CD4-positive, alpha-beta T cell treated with Interleukin-15 for 1 hour (primary cell): ENCODE results near the gene CNTNAP2.

Experiments
- DNase-seq: peaks from one replicate; pipeline ENCODE4 v3.0.0-alpha.2; 2020

CNTNAP2 gene

DNA sequence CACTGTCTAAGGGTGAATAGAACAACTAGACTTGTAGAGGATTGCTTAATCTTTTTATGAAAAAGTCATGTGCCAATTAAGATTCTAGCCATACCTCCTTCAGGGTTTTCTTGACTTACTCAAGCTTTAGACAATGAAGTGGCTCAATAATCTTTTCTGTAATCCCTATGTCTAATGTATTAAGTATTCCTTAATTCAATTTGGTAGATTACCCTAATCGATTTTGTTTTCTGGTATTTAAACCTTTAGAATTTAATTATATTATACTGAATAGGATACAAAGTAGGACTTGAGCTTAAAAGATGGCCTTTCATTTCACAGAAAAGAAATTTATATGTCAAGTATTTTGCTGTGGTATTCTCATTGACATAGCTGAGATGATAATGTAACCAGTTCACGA lies 1876.1 kb downstream of the CNTNAP2 start:
- DNase-seq, result no peak

DNA sequence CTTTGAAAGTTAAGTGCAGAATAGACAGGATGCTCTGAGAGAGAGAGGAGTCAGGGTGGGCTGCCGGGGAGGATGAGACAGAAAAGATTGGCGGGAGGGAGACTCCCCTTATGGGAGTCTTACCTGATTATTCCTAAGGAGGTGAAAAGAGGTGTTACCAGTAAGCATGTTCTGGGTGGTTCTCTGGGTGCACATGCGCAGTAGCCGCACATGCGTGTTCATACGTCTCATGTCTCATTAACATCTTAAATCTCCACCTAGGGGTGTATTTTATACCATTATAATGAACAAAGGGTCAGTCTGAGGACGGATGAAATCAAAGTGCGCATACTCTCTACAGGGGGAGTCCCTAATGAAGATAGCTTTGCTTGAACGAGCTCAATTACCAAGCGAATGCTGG lies 1881.0 kb downstream of the CNTNAP2 start:
- no peak for DNase-seq

DNA sequence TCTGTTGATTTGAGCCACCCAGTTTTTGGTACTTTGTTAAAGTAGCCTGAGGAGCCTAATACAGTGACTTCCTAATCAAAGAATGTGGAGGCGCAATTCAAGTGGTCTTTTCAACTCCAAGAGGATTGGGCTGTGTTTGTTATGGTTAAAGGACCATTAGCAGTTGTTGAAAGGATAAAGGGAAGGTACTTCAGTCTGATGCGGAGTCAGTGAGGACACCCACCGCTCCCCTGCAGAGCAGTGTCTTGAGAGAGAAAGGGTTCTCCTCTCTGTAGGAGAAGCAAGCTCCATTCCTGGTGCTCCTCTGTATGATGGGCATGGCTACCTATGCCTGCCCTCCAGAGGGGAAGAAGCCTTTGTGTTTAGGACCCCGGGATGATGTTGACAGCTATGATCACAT lies 1883.4 kb downstream of the CNTNAP2 start:
- no peak for DNase-seq

DNA sequence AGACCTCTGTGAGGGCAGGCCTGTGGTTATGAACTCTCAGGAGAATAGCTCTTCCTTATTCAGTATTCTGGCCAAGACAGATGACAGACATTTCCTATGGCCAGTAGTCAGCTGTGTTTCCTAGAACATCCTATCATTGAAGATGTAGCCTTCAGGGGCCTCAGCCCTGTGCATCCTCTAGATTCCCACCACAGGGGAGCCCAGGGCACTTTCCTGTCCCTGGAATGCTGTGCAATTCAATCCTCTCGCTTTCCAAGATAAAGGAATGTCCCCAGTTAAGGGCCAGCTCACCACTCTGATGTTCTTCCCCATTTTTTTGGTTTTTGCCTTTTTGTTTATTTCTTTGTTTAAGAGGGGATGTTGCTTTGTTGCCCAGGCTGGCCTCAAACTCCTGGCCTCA lies 1895.2 kb downstream of the CNTNAP2 start:
- no peak for DNase-seq

DNA sequence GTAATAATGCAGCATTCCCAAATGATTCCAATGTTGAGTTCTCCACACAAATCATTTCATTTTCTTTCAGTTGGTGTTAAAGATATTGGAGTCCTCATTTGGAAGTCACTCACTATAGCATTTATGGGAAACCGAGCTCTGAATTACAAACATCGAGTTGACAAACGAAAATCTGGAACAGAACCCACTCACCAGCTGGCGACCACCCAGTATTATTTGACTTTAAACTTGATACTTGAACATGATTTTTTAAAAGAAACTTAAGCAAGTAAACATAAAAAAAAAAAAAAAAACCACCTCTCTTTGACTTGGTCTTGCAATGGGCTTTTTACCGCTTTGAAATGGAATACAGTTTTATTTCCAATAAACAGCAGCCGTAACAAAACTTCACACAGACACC lies 1897.4 kb downstream of the CNTNAP2 start:
- DNase-seq, result no peak

DNA sequence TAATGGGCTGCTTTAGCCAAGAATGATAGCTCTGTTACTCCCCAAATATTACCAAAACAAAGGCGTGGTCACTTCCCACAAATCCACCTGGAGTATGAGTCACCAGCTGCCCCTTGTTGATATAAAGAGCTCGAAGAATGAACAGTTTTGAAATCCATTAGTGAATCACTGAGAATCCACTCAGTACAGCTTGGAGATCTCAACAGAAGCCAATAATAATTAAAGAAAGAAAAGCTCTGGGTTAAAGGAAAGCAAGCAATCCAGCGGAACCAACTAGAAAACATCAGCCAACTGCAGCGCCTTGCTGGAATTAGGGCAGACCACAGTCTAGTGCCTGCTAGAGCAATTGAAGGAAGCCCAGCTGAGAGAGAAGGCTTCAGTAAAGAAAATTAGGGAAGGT lies 1897.9 kb downstream of the CNTNAP2 start:
- DNase-seq, result no peak

DNA sequence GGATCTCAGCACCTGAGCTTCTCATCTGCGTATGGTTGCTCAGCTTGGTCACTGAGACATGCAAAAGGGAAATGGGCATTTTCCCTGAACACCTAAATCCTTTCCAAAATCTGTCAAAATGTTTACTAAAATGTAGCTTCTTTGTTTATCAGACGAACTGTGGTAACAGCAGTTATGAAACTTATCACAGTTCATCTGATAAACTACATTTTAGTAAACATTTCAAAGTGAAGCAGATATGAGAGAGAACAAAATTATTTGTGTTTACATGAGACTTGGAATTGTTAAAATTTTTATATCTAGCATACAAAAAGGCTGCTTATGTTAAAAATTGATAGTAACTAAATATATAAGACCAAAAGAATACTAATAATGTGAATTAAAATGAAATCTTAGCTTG lies 1900.5 kb downstream of the CNTNAP2 start:
- DNase-seq, result no peak

DNA sequence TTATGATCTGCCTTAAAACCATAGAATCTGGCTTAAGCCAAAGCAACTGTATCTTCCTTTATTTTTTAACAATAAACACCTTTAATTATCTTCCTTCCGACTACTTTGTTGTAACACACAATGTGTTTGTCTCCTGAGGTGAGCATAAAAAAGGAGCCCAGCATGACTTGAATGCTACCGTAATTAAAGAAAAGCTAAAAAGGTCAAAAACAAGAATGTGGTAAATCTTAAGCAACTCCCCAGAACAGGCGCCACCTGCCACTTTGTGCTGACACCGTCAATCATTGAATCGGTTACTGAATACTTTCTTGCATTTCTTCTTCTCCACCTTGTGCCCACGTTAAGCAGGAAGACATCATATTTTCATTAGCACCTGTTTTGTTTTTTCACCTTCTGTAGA lies 1904.1 kb downstream of the CNTNAP2 start:
- DNase-seq, result no peak

DNA sequence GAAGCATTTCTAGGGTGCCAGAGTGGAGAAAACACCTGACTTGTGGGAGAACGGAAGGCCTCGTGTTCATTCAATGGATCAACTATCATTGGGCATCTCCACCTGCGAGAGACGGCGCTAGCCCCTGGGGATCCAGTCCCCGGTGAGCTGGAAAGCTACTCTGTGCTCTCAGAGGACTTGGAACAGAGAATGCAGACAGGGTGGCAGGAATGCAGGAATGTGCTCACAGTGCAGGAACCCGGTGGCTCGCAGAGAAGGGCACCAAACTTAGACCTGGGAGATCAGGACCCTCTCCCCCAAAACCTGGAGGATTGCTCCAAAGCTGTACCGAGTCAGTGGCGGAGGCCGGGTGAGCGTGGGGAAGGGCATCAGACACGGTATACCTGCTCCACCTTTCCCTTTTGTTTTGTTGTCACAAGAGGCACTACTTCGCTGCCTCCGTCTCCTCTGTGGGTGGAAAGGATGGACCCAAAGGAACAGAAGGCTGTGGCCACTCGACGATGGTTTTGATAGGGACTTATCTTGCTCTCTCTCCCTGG lies 1905.0 kb downstream of the CNTNAP2 start:
- DNase-seq, result no peak

DNA sequence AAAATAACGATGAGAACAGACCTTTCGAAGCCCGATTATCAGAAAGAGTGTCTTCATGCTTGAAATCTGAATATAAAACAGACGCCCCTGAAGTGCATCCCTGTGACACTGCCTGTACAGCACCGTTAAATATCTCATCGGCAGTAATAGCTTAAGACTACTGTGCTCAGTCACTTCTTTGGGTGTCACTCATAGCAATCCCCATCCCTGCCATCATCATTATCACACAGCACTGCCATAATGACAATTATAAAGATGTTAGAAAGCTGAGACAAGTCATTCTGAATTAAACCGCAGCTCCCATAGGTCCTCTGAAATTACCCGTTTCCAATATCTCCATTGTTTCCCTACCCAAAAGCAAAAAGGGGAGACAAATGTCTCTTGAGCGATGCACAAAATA lies 1906.2 kb downstream of the CNTNAP2 start:
- DNase-seq, result no peak

DNA sequence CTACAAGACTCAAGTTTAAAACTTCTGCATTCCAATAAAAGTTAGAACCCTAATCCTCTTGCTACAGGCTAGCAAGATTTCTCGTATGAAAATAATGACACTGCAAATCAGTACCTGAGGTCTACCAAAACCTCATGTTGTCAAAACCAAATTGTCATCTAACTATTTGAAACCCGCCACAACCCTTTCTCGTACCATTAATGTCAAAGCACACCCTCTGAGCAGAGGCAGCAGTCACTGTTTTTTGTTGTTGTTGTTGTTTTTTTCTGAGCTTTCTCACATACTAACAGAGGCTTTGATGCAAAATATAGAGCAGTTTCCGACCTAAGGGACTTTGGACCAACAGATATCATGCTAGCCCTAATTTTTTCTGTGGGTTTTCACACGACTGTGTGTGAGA lies 1910.1 kb downstream of the CNTNAP2 start:
- no peak for DNase-seq

DNA sequence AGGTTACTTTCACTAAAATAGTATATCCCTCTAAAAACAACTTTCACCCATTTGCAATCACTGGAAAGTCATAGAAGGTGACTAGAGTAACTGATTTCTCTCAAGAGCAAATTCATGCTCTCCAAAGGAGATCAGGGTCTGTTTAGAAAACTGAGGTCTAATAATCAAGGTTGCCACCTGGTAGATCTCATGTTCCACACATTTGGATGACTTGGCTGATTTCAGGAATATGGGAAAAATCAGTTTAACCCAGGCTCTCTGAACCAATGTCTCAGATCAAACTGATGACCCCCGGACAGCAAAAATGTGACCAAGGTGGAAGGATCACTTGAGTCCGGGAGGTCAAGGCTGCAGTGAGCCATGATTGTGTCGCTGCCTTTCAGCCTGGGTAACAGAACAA lies 1911.6 kb downstream of the CNTNAP2 start:
- no peak for DNase-seq

DNA sequence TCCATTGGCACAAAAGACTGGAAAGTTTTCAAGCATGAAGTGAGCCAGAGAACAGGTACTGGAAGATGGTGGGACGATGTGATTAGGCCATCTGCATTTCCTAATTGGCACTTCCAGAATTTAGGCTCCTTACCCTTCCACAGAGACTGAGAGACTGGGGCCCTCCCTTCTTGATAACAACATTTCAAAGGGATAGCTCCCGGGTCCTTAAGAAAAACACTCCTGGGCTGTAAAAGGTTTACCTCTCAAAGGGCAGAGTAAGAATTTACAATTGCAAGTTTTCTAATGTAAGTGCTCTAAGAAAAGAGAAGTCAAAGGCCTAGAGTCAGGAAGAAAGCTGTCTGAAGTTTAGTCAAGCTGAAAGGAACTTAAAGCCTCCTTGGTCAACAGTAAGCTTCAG lies 1914.4 kb downstream of the CNTNAP2 start:
- DNase-seq, result no peak

DNA sequence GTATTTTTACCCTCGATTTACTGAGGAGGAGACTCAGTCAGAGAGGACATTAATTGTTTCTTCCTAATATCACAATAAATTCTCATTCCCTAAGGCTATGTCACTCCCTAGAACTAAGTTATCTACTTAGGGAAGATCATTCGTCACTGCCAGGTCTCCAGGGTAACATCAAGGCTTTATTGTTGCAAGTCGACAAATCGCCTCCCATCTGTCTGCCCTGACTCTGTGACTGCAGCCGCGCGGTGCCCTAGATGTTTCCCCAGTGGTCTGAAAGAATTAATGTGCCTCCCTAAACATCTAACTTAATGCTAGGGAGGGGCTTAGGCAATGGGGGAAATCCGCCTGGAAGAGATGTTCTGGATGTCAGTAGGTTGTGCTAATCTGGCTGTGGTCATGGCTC lies 1915.2 kb downstream of the CNTNAP2 start:
- DNase-seq, result no peak

DNA sequence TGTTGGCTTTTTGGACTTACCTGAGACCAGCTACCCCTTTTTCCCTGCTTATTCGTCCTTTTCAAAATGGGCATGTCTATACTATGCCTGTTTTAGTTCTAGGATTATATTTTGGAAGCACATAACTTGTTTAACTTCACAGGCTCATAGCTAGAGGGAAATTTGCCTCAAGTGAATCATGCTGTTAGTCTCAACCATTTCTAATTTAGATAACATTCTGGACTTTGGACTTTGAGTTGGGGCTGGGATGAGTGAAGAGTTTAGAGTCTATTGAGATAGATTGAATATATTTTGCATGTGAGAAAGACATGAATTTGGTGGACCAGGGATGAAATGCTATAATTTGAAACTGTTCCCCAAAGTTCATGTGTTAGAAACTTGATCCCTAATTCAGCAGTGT lies 1919.3 kb downstream of the CNTNAP2 start:
- no peak for DNase-seq

DNA sequence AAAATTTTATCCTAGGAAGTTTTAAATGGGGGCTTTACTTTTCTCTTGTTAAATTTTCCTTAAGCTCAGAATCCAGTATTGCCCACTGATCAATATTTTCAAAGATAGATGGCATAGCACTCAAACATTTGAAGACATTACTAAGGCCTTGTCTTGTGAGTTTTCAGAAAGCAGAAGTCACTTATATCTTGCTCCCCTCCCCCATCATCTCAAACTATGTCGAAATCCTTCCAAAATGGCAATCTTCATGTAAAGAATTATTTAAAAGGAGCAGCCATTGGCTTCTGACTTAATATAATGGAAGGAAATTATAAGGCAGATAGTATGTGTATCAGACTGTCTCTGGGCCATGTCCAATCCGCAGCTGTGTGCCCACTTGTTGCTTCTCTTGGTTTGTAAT lies 1920.4 kb downstream of the CNTNAP2 start:
- DNase-seq, result no peak

DNA sequence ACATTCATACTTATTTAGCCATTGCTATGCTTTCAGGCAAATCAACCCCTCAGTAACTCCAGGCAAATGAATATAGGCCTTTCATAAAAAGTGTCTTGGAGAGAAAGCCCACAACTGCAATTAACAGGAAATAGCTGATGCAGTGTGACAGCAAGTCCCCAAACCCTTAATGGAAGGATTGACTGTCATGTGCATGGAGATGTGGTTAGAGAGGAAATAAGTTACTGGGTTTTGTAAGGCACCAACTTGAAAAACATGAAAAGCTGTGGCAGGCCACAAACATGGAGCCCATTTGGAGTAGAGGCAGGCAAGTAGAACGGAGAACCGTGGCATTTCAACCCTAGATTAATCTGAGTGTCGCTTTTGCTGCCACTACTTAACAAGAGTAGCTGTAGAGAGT lies 1924.6 kb downstream of the CNTNAP2 start:
- DNase-seq, result no peak

DNA sequence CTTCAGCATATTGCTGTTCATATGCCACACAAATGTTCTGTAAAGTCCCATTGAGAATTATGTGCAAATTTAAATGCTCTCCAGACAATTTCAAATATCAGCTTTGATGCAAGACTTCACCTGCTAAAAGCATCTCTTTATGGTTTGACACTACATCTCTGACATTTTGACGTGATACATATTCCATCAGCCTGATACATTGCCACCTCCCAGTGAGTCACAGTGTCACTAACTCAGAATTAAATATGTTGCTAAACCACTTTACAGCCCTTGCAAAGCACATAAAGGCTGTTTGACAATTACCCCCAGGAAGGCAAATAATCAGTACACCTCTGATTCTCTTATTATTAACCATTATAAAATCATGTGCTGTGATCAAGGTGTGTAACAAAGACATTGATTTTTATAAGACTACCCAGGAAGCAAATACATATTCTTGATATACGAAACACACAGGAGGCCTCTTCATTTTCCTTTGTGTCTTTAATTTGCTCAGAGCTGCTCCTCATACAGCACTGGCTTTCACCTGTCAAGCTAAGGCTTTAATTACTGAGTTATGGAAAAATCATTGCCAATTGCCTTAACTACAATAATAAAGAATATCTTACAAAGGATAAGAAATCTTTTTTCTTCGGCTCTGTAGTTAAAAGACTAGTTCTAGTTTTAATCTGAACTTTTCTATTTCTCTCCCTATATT lies 1926.5 kb downstream of the CNTNAP2 start:
- DNase-seq, result no peak

DNA sequence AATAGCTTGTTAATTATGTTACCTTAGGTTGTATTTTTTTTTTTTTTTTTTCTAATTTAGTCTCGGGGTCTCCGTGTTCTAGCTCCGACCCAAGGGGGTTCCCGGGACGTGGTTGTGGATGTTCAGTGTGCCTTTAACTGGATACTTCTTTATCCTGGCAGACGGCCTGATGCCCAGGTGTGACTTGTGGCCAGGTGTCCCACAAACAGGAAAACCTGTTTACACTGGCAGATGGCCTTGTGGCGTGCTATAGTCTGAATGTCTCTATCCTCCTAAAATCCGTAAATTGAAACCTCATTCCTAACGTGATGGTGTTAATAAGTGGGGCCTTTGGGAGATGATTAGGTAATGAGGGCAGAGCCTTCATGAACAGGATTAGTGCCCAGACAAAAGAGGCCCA lies 1927.6 kb downstream of the CNTNAP2 start:
- no peak for DNase-seq

DNA sequence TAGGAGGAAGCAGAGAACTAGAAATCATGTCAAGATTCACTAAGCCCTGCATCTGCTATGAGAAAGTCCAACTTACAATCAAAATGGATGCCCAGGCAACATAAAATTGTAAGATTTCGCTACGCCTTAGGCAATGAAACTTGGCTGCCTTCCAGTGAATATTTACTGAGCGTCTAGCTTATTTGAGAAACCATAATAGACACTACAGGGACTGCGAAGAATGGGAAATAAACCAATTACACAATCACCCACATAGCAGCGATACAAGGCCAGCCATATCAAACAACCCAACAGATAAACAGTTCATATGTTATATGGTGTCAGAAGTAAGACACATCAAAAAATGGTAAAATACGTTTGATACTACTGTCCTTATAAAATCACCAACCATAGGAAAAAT lies 1928.9 kb downstream of the CNTNAP2 start:
- DNase-seq, result no peak

DNA sequence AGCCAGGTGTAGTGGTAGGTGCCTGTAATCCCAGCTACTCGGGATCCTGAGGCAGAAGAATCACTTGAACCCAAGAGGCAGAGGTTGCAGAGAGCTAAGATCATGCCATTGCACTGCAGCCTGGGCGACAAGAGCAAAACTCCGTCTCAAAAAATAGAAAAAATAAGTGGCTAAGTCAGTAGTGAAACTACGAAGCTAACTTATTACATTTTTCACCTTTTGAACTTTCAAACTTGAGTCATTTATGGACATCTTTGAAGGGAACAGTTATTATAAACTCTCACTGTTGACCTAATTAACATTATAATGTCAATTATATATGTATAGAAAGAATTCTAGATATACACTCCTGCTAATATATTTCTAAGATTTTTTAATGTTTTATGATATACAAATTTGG lies 1932.5 kb downstream of the CNTNAP2 start:
- no peak for DNase-seq

DNA sequence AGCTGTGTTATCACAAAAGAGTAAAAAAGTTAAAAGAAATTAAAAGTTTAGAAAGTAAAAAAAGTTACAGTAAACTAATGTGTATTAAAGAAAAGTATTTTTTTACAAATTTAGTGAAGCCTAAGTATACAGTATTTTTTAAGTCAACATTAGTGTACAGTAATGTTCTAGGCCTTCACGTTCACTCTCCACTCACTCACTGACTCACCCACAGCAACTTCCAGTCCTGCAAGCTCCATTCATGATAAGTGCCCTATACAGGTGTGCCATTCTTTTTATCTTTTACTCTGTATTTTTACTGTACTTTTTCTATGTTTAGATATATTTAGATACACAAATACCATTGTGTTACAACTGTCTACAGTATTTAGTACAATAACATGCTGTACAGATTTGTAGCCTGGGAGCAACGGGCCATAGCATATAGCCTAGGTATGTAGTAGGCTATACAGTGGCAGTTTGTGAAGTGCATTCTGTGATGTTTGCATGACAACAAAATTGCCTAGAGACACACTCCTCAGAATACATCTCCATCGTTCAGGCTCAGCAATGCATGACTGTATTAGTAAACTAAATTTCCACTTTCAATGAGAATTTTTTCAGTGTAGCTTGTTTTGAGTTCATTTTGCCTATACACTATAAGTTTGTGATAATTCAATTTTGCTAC lies 1934.0 kb downstream of the CNTNAP2 start:
- no peak for DNase-seq

DNA sequence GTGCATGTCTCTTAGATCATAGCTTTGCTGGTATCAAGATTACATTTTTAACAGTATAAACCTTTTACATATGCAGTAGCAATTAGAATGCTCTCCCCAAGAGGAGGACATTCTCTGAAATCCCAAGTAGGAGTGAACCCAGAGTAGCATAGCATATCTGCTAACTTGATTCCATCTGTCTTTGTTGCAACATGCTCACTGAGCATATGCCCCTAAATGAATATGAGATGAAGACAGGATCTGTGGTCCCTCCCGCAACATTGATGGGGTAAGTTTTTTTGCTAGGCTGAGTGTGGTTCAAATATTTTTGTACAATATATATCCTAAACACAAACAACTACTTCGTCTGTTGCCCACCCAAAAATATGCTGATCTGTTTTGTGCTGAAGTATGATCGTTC lies 1939.8 kb downstream of the CNTNAP2 start:
- DNase-seq, result no peak

DNA sequence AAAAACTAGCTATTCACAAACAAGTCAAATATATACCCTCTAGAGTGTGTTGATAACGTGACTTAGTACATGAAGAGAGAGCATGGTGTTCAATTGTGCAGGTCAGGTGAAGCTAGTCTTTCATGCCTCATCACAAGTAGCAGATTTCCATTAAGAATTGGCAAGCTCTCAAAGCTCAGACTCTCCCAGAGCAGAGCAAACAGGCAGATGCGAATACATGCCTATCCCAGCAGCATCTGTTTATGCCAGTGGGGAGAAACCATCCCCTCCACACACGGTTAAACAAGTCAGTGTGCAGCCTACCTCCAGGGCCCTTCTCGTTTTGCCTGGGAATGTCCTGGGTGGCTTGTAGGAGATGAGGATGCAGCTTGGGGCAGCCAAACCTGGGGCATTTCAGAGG lies 1941.5 kb downstream of the CNTNAP2 start:
- DNase-seq, result no peak

DNA sequence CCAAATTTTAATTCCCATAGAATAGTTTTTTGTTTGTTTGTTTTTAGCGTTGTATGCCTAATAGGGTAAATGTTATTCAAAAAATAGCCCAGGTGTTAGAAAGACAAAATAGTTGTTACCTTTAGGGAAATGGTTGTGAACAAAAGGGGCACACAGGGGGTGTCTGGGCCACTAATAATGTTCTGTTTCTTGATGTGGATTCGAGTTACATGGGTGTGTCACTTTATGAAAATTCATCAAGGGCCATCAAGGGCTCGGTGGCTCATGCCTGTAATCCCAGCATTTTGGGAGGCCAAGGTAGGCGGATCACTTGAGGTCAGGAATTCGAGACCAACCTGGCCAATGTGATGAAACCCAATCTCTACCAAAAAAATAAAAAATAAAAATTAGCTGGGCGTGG lies 1942.2 kb downstream of the CNTNAP2 start:
- DNase-seq, result no peak
